PFSK-1 (cell line): ENCODE measurements around the gene PPP6R1.

Experiments
- FOXP2 ChIP-seq: optimal IDR thresholded peaks from 2 replicates; pipeline ENCODE3; 2011; ENCODE audit warnings: borderline replicate concordance, control low read depth, inconsistent platforms; ENCODE audit not compliant: insufficient read depth; ENCODE audit errors: extremely low read length, extremely low read depth
- POLR2AphosphoS5 ChIP-seq: IDR thresholded peaks from 2 replicates; pipeline ENCODE4 v1.6.1; 2012; ENCODE audit warnings: low read depth, mild to moderate bottlenecking, control low read depth, low read length, moderate library complexity
- TAF1 ChIP-seq: IDR thresholded peaks from 2 replicates; pipeline ENCODE4 v1.6.1; 2012; ENCODE audit warnings: low read length, control low read depth, borderline replicate concordance; ENCODE audit not compliant: insufficient read depth

DNA sequence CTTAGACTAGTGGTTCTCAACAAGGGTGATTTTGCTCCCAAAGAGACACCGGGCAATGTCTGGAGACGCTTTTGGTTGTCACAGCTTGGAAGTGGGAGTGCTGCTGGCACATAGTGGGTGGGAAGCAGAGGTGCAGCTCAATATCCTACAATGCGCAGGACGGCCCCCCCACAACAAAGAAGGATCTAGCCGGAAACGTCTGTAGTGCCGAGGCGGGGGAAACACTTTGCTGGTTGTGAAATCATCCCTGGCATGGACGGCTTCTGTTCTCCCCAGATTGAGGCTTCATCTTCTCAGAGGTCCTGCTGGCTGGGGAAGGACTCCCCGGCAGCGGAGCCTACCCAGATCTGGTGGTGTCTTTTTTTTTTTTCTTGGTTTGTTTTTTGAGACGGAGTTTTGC lies 65.3 kb downstream of the PPP6R1 start:
- TF ChIP-seq TAF1 = no peak
- TF ChIP-seq FOXP2 = no peak
- no peak for TF ChIP-seq POLR2AphosphoS5
